A549 (cell line): Measurements from ENCODE around the gene WNT6. TPM values are rescaled to one million over a fixed set of nuclear protein-coding genes. Genes with fewer than 3 reads are reported as not detected.

Experiments used
- ATAC-seq, 2 experiments: fragments of 200-7000 bp in 1 of 2; fragments of >200 bp in 1 of 2; cut with Nextera tagmentation in 1 of 2; cut with Tn5 transposase in 1 of 2; 3 replicates each; pipeline versions ENCODE4 v1.8.0 to v1.9.1; 2018 to 2020; ENCODE audit warnings: mild to moderate bottlenecking in 1 of 2, moderate library complexity in 1 of 2
- CTCF ChIA-PET: fragments of 300-600 bp; sonication (Branson Sonifier 250); formaldehyde crosslinking; extraction: SDS; loops from one replicate; lab custom pipeline; 2021; ENCODE audit warnings: antibody characterized with exemption, inconsistent platforms; lab: Yijun Ruan, JAX
- POLR2A ChIA-PET: fragments of 350-600 bp; formaldehyde crosslinking; extraction: SDS; loops from one replicate; lab custom pipeline; 2021; ENCODE audit warnings: antibody characterized with exemption, inconsistent platforms; lab: Yijun Ruan, JAX
- DNase-seq, 2 experiments: peaks; one replicate each; pipeline versions ENCODE4 v3.0.0 to v3.0.0-alpha.2; 2011 to 2016; ENCODE audit warnings: low read depth in 1 of 2, low spot score in 1 of 2
- FAIRE-seq: peaks from 2 replicates; lab custom pipeline; 2011; peaks lifted over from hg19 to GRCh38; lab: Jason Lieb, UNC
- H3K27ac ChIP-seq, 2 experiments: fragments of >200 bp; sonication (Bioruptor Twin); formaldehyde crosslinking; 3 replicates each; pipeline ENCODE4 v1.5.1; 2016 to 2017
- H3K4me1 ChIP-seq: fragments of >200 bp; sonication (Bioruptor Twin); formaldehyde crosslinking; 3 replicates; pipeline ENCODE4 v1.6.1; 2016
- H3K4me2 ChIP-seq: fragments of >200 bp; sonication (Bioruptor Twin); formaldehyde crosslinking; 3 replicates; pipeline ENCODE4 v1.6.1; 2016
- H3K4me3 ChIP-seq: fragments of >200 bp; sonication (Bioruptor Twin); formaldehyde crosslinking; 3 replicates; pipeline ENCODE4 v1.5.1; 2016
- H3K9me3 ChIP-seq: fragments of >200 bp; sonication (Bioruptor Twin); formaldehyde crosslinking; 3 replicates; pipeline ENCODE4 v1.6.1; 2016
- BHLHE40 ChIP-seq: IDR thresholded peaks from 2 replicates; pipeline ENCODE4 v1.6.1; 2012; ENCODE audit warnings: low read depth, low read length, inconsistent platforms
- CEBPB ChIP-seq, 2 experiments: fragments of >200 bp in 1 of 2; sonication (Bioruptor Twin) in 1 of 2; formaldehyde crosslinking in 1 of 2; IDR thresholded peaks; 2 replicates each; pipeline ENCODE4 v1.6.1; 2012 to 2016
- CHD2 ChIP-seq: fragments of 150-350 bp; IDR thresholded peaks from 2 replicates; pipeline ENCODE4 v1.6.1; 2014; ENCODE audit warnings: low read length; ENCODE audit not compliant: partially characterized antibody
- EHF ChIP-seq: fragments of 250-450 bp; sonication (Bioruptor Pico); IDR thresholded peaks from 2 replicates; pipeline ENCODE4 v1.5.0; 2020; ENCODE audit warnings: mild to moderate bottlenecking
- EHMT2 ChIP-seq: fragments of 200-600 bp; sonication (generic); IDR thresholded peaks from 2 replicates; pipeline ENCODE4 v1.6.1; 2016; ENCODE audit warnings: antibody characterized with exemption, low read depth, mild to moderate bottlenecking, moderate library complexity
- ESRRA ChIP-seq: fragments of 150-350 bp; IDR thresholded peaks from 2 replicates; pipeline ENCODE4 v1.6.1; 2014; ENCODE audit warnings: mild to moderate bottlenecking, low read length, borderline replicate concordance
- GATA3 ChIP-seq: IDR thresholded peaks from 2 replicates; pipeline ENCODE4 v1.6.1; 2012; ENCODE audit warnings: borderline replicate concordance
- HEYL ChIP-seq: fragments of 250-450 bp; sonication (Bioruptor Pico); IDR thresholded peaks from 2 replicates; pipeline ENCODE4 v1.8.0; 2021; ENCODE audit warnings: mild to moderate bottlenecking, moderate library complexity
- HOXB13 ChIP-seq: fragments of 250-450 bp; sonication (Bioruptor Pico); IDR thresholded peaks from 2 replicates; pipeline ENCODE4 v1.5.0; 2020; ENCODE audit warnings: low read depth, mild to moderate bottlenecking, moderate library complexity
- KDM5A ChIP-seq: fragments of 200-600 bp; sonication (generic); IDR thresholded peaks from 2 replicates; pipeline ENCODE4 v1.6.1; 2016; ENCODE audit warnings: antibody characterized with exemption, mild to moderate bottlenecking
- MAFK ChIP-seq: fragments of 450-650 bp; IDR thresholded peaks from 2 replicates; pipeline ENCODE4 v1.6.1; 2014; ENCODE audit not compliant: partially characterized antibody
- MAZ ChIP-seq: fragments of 150-350 bp; IDR thresholded peaks from 2 replicates; pipeline ENCODE4 v1.6.1; 2014; ENCODE audit warnings: antibody characterized with exemption, low read depth, low read length, borderline replicate concordance
- NPAS2 ChIP-seq: fragments of 250-450 bp; sonication (Bioruptor Pico); IDR thresholded peaks from 2 replicates; pipeline ENCODE4 v1.8.0; 2022; ENCODE audit warnings: mild to moderate bottlenecking, moderate library complexity, borderline replicate concordance
- PHF8 ChIP-seq: fragments of 200-600 bp; sonication (generic); IDR thresholded peaks from 2 replicates; pipeline ENCODE4 v1.6.1; 2016; ENCODE audit warnings: low read depth, mild to moderate bottlenecking, antibody characterized with exemption, moderate library complexity, borderline replicate concordance
- POLR2AphosphoS2 ChIP-seq: conservative IDR thresholded peaks from 2 replicates; pipeline ENCODE4 v1.6.1; 2012; ENCODE audit warnings: low read length, improper control_type of control experiment, inconsistent platforms
- RAD21 ChIP-seq, 2 experiments: fragments of >200 bp in 1 of 2; sonication (Bioruptor Twin) in 1 of 2; formaldehyde crosslinking in 1 of 2; IDR thresholded peaks in 1 of 2; conservative IDR thresholded peaks in 1 of 2; 2 replicates in 1 of 2; 3 replicates in 1 of 2; pipeline ENCODE4 v1.6.1; 2012 to 2018; ENCODE audit warnings: inconsistent platforms in 1 of 2
- RCOR1 ChIP-seq: fragments of 150-350 bp; IDR thresholded peaks from 2 replicates; pipeline ENCODE4 v1.6.1; 2014; ENCODE audit warnings: antibody characterized with exemption, low read length, low read depth
- RFX5 ChIP-seq: fragments of 450-650 bp; IDR thresholded peaks from 2 replicates; pipeline ENCODE4 v1.7.1; 2014; ENCODE audit warnings: antibody characterized with exemption, mild to moderate bottlenecking, moderate library complexity
- RNF2 ChIP-seq: fragments of 200-600 bp; sonication (generic); IDR thresholded peaks from 2 replicates; pipeline ENCODE4 v1.6.1; 2016; ENCODE audit warnings: low read depth, mild to moderate bottlenecking, antibody characterized with exemption, moderate library complexity, borderline replicate concordance
- TFCP2L1 ChIP-seq: fragments of 250-450 bp; sonication (Bioruptor Pico); IDR thresholded peaks from 2 replicates; pipeline ENCODE4 v1.5.0; 2021; ENCODE audit warnings: mild to moderate bottlenecking
- TP53 ChIP-seq: fragments of 250-450 bp; sonication (Bioruptor Pico); IDR thresholded peaks from 2 replicates; pipeline ENCODE4 v1.5.0; 2021; ENCODE audit warnings: mild to moderate bottlenecking, moderate library complexity
- ZNF302 ChIP-seq: fragments of 250-450 bp; sonication (Bioruptor Pico); IDR thresholded peaks from 2 replicates; pipeline ENCODE4 v1.9.0; 2021; ENCODE audit warnings: inconsistent platforms, mild to moderate bottlenecking, moderate library complexity
- ZSCAN20 ChIP-seq: fragments of 250-450 bp; sonication (Bioruptor Pico); IDR thresholded peaks from 2 replicates; pipeline ENCODE4 v1.8.0; 2022; ENCODE audit warnings: mild to moderate bottlenecking, moderate library complexity
- WGBS: methylation state at CpG from one replicate; pipeline ENCODE4 v1.1.6; 2017; ENCODE audit errors: missing lambda C conversion rate; 5-methylcytosine and 5-hydroxymethylcytosine counted together
- polyA plus RNA-seq, 4 experiments: library from polyadenylated mRNA; depleted of rRNA in 3 of 4; stranded (reverse); fragments of >200 nt; fragmentation: RNase III in 1 of 4; extraction: RNeasy Plus Mini Kit Qiagen cat#74134 plus additional on column Dnase treatment in 1 of 4; gene quantifications; 2 replicates in 3 of 4; 3 replicates in 1 of 4; pipeline ENCODE4 v1.2.3, GENCODE V29; 2011 to 2017
- TF ChIP-seq, protein P1 (sequence below): IDR thresholded peaks from 2 replicates; pipeline ENCODE4 v1.6.1; 2012; ENCODE audit warnings: low read depth, borderline replicate concordance
- TF ChIP-seq, protein P2 (sequence below): fragments of >200 bp; sonication (Bioruptor Twin); formaldehyde crosslinking; IDR thresholded peaks from 3 replicates; pipeline ENCODE4 v1.5.1; 2016
- TF ChIP-seq, protein P3 (sequence below): fragments of 250-450 bp; sonication (Bioruptor Pico); IDR thresholded peaks from 2 replicates; pipeline ENCODE4 v1.5.0; 2021; ENCODE audit warnings: mild to moderate bottlenecking, moderate library complexity, borderline replicate concordance
- TF ChIP-seq, protein P4 (sequence below): fragments of 150-350 bp; IDR thresholded peaks from 2 replicates; pipeline ENCODE4 v1.6.1; 2014; ENCODE audit warnings: low read depth, mild to moderate bottlenecking, low read length

The WNT6 gene
- polyA plus RNA-seq, 2 of the 4 experiments (the other 2 are of a cell fraction), result 0.06 to 0.10 TPM

DNA sequence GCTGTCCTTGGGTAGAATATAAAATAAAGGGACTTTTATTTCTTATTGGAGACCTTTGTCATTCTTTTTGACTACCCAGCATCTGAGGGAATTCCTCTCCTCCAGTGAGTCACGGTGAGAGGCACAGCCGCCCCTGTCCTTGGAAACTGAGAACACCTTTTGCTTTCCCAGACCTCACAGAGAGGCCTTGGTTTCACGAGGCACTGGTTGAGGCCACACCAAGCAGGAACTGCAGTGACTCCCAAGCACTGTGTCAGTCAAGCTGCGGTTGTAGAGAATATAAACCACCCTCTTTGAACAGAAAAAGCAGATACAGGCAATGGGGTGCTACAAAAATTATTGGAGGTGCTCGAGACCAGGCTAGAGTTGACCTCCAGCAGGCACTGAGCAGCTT is 44.4 kb upstream of the WNT6 start:
- no peak for FAIRE-seq
- ChIA-PET POLR2A (no interaction called here), CTCF (interaction anchor here (1.1 to 1.5 kb wide), 2 partner anchors 32 to 37 kb away, joined by 3 to 5 read pairs; no protein-coding TSS in a partner anchor)
- Histone ChIP-seq H3K27ac (no peak overlapping the region), H3K9me3 (no peaks in the 10 kb centered on the region), H3K4me3 (no peak overlapping the region), H3K4me2 (no peak overlapping the region), H3K4me1 (no peaks in the 10 kb centered on the region)
- 46% methylated on average over 5 of the region's 5 CpGs for WGBS
- DNase-seq, result no peak
- TF ChIP-seq NPAS2 (no peak), CHD2 (no peak), RCOR1 (no peak), RAD21 (conservative IDR thresholded peaks at IDR 0.05 in 1 of 2, IDR thresholded peaks at IDR 0.05 in 1 of 2) (no peak), ESRRA (no peak), POLR2AphosphoS2 (no peak), HEYL (CRISPR knock-in tag) (no peak), KDM5A (no peak), CEBPB (IDR thresholded peaks at IDR 0.05) (no peak), MAZ (no peak), ZNF302 (CRISPR knock-in tag) (no peak), BHLHE40 (no peak), TP53 (CRISPR knock-in tag) (no peak)
- TF ChIP-seq, protein P1, sequence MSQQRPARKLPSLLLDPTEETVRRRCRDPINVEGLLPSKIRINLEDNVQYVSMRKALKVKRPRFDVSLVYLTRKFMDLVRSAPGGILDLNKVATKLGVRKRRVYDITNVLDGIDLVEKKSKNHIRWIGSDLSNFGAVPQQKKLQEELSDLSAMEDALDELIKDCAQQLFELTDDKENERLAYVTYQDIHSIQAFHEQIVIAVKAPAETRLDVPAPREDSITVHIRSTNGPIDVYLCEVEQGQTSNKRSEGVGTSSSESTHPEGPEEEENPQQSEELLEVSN, result no peak
- no peak for ATAC-seq

DNA sequence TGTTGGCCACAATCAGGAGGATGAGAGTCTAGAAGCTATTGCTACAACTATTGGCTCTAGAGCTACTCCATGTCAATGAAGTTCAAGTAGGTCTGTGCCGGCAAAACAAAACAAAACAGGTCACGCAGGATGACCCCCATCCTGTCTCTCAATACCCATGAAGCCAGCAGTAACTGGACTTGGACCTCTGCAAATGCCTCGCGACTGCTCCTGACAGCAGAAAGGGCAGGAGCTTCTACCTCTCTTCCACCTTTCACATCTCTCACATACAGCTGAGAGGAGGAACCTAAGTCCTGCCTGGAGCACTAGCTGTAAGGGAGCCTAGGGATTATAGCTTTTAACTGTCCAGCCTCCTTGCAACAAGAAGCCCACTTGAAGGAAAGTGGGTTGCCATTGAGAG is 44.0 kb upstream of the WNT6 start:
- ChIA-PET CTCF (interaction anchor here (1.1 to 1.5 kb wide), 3 partner anchors 16 to 37 kb away, joined by 3 to 5 read pairs (median 4); partner anchors contain the start of gene PRKAG3), POLR2A (no interaction called here)
- no peak overlapping the region for H3K4me3 ChIP-seq
- whole genome bisulfite sequencing, result 91% methylated on average over 4 of the region's 4 CpGs
- FAIRE-seq, result no peak
- DNase-seq, result no peak
- TF ChIP-seq MAFK (no peak), TP53 (CRISPR knock-in tag) (no peak), RNF2 (no peak), HOXB13 (CRISPR knock-in tag) (no peak), PHF8 (no peak), RCOR1 (no peak), TFCP2L1 (no peak), EHMT2 (no peak), GATA3 (no peak), RFX5 (no peak), RAD21 (conservative IDR thresholded peaks at IDR 0.05 in 1 of 2, IDR thresholded peaks at IDR 0.05 in 1 of 2) (no peak), EHF (CRISPR knock-in tag) (no peak), ZSCAN20 (no peak)
- TF ChIP-seq, protein P2, sequence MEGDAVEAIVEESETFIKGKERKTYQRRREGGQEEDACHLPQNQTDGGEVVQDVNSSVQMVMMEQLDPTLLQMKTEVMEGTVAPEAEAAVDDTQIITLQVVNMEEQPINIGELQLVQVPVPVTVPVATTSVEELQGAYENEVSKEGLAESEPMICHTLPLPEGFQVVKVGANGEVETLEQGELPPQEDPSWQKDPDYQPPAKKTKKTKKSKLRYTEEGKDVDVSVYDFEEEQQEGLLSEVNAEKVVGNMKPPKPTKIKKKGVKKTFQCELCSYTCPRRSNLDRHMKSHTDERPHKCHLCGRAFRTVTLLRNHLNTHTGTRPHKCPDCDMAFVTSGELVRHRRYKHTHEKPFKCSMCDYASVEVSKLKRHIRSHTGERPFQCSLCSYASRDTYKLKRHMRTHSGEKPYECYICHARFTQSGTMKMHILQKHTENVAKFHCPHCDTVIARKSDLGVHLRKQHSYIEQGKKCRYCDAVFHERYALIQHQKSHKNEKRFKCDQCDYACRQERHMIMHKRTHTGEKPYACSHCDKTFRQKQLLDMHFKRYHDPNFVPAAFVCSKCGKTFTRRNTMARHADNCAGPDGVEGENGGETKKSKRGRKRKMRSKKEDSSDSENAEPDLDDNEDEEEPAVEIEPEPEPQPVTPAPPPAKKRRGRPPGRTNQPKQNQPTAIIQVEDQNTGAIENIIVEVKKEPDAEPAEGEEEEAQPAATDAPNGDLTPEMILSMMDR, result no peak
- TF ChIP-seq, protein P3, sequence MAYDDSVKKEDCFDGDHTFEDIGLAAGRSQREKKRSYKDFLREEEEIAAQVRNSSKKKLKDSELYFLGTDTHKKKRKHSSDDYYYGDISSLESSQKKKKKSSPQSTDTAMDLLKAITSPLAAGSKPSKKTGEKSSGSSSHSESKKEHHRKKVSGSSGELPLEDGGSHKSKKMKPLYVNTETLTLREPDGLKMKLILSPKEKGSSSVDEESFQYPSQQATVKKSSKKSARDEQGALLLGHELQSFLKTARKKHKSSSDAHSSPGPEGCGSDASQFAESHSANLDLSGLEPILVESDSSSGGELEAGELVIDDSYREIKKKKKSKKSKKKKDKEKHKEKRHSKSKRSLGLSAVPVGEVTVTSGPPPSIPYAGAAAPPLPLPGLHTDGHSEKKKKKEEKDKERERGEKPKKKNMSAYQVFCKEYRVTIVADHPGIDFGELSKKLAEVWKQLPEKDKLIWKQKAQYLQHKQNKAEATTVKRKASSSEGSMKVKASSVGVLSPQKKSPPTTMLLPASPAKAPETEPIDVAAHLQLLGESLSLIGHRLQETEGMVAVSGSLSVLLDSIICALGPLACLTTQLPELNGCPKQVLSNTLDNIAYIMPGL (CRISPR knock-in tag), result no peak
- TF ChIP-seq, protein P4, sequence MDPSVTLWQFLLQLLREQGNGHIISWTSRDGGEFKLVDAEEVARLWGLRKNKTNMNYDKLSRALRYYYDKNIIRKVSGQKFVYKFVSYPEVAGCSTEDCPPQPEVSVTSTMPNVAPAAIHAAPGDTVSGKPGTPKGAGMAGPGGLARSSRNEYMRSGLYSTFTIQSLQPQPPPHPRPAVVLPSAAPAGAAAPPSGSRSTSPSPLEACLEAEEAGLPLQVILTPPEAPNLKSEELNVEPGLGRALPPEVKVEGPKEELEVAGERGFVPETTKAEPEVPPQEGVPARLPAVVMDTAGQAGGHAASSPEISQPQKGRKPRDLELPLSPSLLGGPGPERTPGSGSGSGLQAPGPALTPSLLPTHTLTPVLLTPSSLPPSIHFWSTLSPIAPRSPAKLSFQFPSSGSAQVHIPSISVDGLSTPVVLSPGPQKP, result no peak
- no peaks in the 10 kb centered on the region for H3K9me3 ChIP-seq
- H3K4me2 ChIP-seq, result no peak overlapping the region
- no peak for ATAC-seq
- no peaks in the 10 kb centered on the region for H3K4me1 ChIP-seq
- no peak overlapping the region for H3K27ac ChIP-seq
